Fibroblast of skin of left quadriceps (primary cell): ENCODE measurements around the gene SLC6A15.

ENCODE experiments used
- DNase-seq, 2 experiments: peaks; one replicate each; pipeline ENCODE4 v3.0.0-alpha.2; 2013; ENCODE audit warnings: low read depth in 2 of 2

Gene SLC6A15

GRCh38 chr12:84912198-84913128 lies at the start of gene SLC6A15:
Gene SLC6A15, minus strand, starts transcription at chr12:84912799. Its CDS starts 20,679 bp downstream, at chr12:84892120.
- DNase-seq, result peak; percentile 70 to 71

GRCh38 chr12:84960918-84961317 lies 48.3 kb upstream of the SLC6A15 start:
- no peak for DNase-seq

- DNase-seq, result no peak
Observed at GRCh38 chr12:84955298-84955697, 42.7 kb upstream of the SLC6A15 start.

- DNase-seq, result no peak
Observed at GRCh38 chr12:84954415-84954814, 41.8 kb upstream of the SLC6A15 start.

- no peak for DNase-seq
Observed at GRCh38 chr12:84950971-84951546, 38.5 kb upstream of the SLC6A15 start.

GRCh38 chr12:84946753-84947152 lies 34.2 kb upstream of the SLC6A15 start:
- DNase-seq, result no peak

- DNase-seq, result no peak
Observed at GRCh38 chr12:84937415-84937814, 24.8 kb upstream of the SLC6A15 start.

GRCh38 chr12:84929501-84929900 lies 16.9 kb upstream of the SLC6A15 start:
- peak; percentile 50 to 51 for DNase-seq

- DNase-seq, result no peak
Observed at GRCh38 chr12:84924981-84925380, 12.4 kb upstream of the SLC6A15 start.

- no peak for DNase-seq
Observed at GRCh38 chr12:84922693-84923092, 10.1 kb upstream of the SLC6A15 start.

- no peak for DNase-seq
Observed at GRCh38 chr12:84920331-84920730, 7.7 kb upstream of the SLC6A15 start.

- no peak for DNase-seq
Observed at GRCh38 chr12:84919271-84919670, 6.7 kb upstream of the SLC6A15 start.

- no peak for DNase-seq
Observed at GRCh38 chr12:84913129-84913515, 523 bp upstream of the SLC6A15 start.

- DNase-seq, result peak; percentile 60 to 63
Observed at GRCh38 chr12:84911271-84912197, 1.1 kb downstream of the SLC6A15 start.

GRCh38 chr12:84910549-84911241 lies 1.9 kb downstream of the SLC6A15 start:
- no peak for DNase-seq

GRCh38 chr12:84904051-84904450 lies 8.5 kb downstream of the SLC6A15 start:
- no peak for DNase-seq

- no peak for DNase-seq
Observed at GRCh38 chr12:84891106-84891838, 21.3 kb downstream of the SLC6A15 start.

GRCh38 chr12:84889818-84890217 lies 22.8 kb downstream of the SLC6A15 start:
- no peak for DNase-seq

GRCh38 chr12:84888861-84889260 lies 23.7 kb downstream of the SLC6A15 start:
- no peak for DNase-seq

- no peak for DNase-seq
Observed at GRCh38 chr12:84877340-84877739, 35.3 kb downstream of the SLC6A15 start.

- no peak for DNase-seq
Observed at GRCh38 chr12:84875241-84875640, 37.4 kb downstream of the SLC6A15 start.
